Smooth muscle cell of the brain vasculature (primary cell): Measurements from ENCODE around the gene SLCO2A1.

Experiments
- DNase-seq: peaks from one replicate; pipeline ENCODE4 v3.0.0-alpha.2; 2012; ENCODE audit warnings: low read depth, low spot score

Gene SLCO2A1

DNA sequence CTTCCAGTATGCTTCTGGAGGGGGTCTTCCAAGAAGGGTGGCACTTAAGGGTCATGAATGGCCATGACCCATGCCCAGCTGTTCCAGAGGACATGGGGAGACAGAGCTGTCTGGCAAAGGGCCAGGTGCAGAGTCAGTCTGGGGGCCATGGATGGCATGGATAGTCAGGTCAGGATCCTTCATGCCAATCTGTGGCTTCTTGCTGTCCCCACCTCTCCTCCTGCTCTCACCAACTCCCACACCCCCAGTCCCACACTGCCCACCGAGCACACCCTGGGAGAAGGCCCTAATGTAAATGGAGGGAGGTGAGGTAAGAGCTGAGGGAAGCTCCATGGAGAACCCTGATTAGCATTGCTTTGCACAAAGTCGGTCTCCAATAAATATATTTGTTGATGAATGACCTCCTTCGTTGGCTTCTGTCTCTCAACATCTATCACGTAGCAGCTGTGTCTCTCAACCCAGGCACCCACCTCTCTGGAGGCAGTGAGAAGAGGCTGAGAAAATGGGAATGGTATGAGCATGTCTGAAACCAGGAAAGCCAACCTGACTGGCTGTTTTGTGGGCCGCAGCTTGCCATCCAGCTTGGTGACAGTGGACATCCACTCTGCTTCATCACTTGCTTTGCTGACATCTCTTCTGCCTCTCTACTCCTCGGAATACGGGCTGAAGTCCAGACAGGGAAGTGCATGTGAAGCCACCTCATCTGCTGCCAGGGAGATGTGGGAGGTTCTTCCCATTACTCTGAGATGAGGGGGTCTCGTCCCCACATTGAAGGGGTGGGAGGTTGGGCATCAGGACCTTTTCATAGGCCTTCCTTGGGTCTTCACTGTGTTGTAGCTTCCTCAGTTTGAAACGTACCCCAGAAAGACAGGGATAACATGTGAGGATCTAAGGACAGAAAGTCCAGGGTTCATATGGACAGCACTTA lies 96.4 kb downstream of the SLCO2A1 start:
- no peak for DNase-seq

- no peak for DNase-seq
Observed at GRCh38 chr3:133932009-133932408, 97.7 kb downstream of the SLCO2A1 start.

DNA sequence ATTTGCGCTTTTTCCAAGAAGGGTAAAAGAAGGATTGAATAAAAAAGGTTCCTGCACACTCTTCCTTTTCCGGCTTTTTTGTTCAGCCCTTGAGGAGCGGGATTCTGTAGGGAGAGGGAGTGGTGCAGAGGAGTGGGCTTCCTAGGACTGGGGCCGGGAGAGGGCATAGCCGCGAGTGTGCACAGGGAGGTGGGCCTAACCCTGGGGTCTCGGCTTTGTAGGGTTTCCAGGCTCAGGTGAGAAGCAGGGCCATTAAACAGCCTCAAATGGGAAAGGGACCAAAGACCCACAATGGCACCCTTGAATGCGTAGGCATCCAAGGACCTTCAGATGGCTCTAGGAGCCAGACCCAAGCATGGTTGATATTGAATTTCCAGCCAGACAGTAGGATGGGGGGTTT lies 98.6 kb downstream of the SLCO2A1 start:
- DNase-seq: no peak

- peak; percentile 64 for DNase-seq
Observed at GRCh38 chr3:133930341-133930933, 99.3 kb downstream of the SLCO2A1 start.

- DNase-seq: no peak
Observed at GRCh38 chr3:133928903-133929607, 100.7 kb downstream of the SLCO2A1 start.

DNA sequence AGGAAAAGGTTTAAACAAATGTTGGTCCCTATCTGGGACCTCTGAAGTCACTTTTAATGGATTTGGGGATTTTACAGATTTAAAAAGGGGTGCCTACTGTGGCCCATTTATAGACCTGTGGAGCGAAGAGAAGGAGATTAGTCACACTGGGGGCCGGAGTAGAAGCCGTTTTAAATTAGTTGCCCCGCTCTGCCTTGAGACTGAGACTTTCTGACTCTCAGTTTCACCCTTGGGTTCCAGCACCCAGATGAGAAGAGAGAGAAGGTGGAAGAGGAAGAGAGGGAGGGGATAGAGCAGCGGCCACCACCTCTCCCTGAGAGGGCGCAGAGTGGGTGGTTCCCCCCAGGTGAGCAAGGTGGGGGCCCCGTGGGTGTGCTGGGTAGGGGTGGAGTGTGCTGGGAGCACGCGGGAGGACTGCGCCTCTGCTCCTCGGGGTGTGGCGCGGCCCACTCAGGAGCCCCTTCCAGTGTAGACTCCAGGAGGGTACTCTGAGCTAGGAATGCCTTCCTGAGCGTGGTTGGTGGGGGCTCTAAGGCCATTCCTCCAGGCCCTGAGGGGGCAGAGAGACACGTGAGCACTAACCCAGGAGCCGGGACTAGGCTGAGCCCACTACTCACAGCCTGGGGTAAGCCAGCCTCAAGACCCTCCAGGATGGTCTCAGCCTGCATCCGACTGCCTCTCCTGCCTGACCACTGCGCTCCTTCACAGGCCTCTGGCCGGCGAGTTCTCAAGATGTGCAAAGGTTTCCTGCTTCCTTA lies 101.4 kb downstream of the SLCO2A1 start:
- no peak for DNase-seq

- DNase-seq: no peak
Observed at GRCh38 chr3:133927540-133928066, 102.1 kb downstream of the SLCO2A1 start.

DNA sequence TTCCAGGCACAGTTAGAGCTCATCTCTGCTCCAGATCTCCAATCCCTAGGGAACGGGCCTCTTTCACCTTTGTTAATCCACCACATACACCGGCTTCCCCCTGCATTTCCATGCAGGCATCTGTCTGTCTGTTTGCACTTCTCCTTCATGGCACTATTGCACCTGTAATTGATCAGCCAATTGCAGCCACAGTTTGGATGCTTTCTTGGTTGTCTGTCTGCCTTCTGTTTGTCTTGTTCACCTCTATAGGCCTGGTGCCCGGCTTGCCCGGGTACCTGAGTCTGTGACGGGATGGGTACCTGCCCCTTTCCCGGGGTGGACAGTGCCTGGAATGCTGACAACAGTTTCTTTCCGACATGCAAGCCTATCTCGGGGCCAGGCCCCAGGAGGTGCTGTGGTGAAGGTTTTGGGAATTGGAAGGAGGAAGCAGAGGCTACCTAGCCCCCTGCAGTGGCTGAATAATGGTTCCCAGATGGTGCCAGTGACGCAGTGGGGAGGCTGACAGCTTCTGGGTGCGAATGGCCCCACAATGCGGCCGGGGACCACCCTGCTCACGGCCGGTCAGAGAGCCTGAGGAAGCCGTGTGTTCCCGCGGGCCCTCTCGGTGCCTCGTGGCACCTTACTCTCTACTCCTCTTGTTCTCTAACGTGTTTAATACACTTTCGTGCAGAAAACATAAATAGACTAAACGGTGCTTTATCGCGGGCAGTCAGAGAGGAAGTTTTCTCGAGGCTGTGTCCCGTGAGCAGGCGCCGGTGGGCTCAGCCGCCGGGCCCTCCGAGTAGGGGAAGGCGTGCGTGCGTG lies 102.8 kb downstream of the SLCO2A1 start:
- DNase-seq: no peak

GRCh38 chr3:133925960-133926735 lies 103.6 kb downstream of the SLCO2A1 start:
- no peak for DNase-seq

GRCh38 chr3:133924041-133924440 lies 105.7 kb downstream of the SLCO2A1 start:
- DNase-seq: no peak

- no peak for DNase-seq
Observed at GRCh38 chr3:133921592-133921991, 108.1 kb downstream of the SLCO2A1 start.

- DNase-seq: no peak
Observed at GRCh38 chr3:133917144-133917543, 112.6 kb downstream of the SLCO2A1 start.

- no peak for DNase-seq
Observed at GRCh38 chr3:133915685-133916658, 113.8 kb downstream of the SLCO2A1 start.

DNA sequence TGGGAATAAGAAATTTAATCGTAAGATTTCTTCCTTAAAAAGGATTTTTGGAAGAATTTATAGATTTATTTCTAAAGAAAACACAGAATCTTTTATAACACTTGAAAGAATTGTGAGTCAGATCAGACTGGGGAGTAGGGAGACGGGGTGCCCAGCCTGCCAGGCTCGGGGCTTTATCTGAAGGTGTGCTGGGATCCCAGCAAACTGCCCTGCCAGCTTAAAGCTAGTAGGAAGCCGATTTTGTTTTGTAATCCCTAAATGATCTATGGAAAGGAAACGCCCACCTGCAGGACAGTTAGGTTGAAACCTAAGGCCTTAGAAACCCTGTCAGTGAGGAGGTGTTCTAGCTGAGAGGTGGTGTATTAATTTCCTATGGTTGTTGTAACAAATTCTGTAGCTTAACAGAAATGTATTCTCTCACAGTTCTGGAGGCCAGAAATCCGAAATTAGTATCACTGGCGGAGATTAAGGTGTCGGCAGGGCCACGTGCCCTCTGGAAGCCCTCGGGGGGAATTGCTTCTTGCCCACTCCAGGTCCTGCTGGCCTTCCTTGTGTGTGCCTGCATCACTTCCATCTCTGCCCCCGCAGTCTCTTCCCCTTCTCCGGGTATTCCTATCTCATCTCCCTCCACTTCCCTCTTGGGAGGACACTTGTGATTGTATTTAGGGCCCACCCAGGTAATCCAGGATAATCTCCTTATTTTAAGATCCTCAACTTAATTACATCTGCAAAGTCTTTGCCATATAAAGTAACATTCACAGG lies 114.7 kb downstream of the SLCO2A1 start:
- DNase-seq: no peak

GRCh38 chr3:133910422-133910821 lies 119.3 kb downstream of the SLCO2A1 start:
- DNase-seq: no peak

DNA sequence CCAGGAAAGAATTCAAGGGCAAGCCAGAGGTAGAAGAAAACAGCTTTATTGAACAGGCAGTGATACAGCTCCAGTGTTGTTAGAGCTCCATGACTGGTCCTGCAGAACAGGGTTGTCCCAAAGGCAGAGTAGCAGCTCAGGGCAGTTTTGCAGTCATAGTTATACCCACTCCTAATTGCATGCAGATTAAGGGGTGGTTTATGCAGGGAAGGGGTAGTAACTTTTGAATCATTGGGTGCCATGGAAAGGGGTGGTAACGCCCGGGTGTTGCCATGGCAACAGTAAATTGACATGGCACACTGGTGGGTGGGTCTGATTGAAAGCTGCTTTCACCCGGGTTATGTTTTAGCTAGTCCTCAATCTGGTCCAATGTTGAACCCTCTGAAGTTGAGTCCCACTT lies 124.3 kb downstream of the SLCO2A1 start:
- no peak for DNase-seq

GRCh38 chr3:133901847-133902246 lies 127.9 kb downstream of the SLCO2A1 start:
- DNase-seq: no peak

- DNase-seq: no peak
Observed at GRCh38 chr3:133901083-133901482, 128.6 kb downstream of the SLCO2A1 start.
